Panc1 (cell line): ENCODE results near the gene JMJD1C. TPM values are rescaled to one million over a fixed set of nuclear protein-coding genes. Genes with fewer than 3 reads are reported as not detected.
"Not testable (repeated sequence)": the region's sequence is repeated elsewhere in the genome, so short reads cannot be mapped to it uniquely, and the experiment has no call there.

Source experiments
- ATAC-seq: fragments of 200-7000 bp; cut with Tn5 transposase; 2 replicates; pipeline ENCODE4 v1.9.1; 2020; ENCODE audit warnings: mild to moderate bottlenecking, moderate library complexity
- BruUV-seq: library from RNA; stranded (reverse); fragments of 400-500 nt; replicated peaks from 2 replicates; lab custom pipeline; 2021; lab: Mats Ljungman, UMichigan
- CTCF ChIA-PET: fragments of 300-600 bp; sonication (Branson Sonifier 250); formaldehyde crosslinking; loops from one replicate; lab custom pipeline; 2022; ENCODE audit warnings: antibody characterized with exemption; lab: Charles Lee
- POLR2A ChIA-PET: fragments of 300-600 bp; sonication (Branson Sonifier 250); formaldehyde crosslinking; loops from one replicate; lab custom pipeline; 2022; ENCODE audit warnings: antibody characterized with exemption; lab: Charles Lee
- DNase-seq: peaks from one replicate; pipeline ENCODE4 v3.0.0-alpha.2; 2010; ENCODE audit warnings: low read depth, low spot score
- H3K27ac ChIP-seq: 2 replicates; pipeline ENCODE4 v1.5.1; 2011; ENCODE audit warnings: mild to moderate bottlenecking, low read length, inconsistent platforms
- H3K27me3 ChIP-seq: fragments of 200-500 bp; sonication (Bioruptor generic); 2 replicates; pipeline ENCODE4 v1.6.0; 2014; ENCODE audit warnings: low read length, inconsistent platforms; ENCODE audit not compliant: control insufficient read depth, insufficient read depth
- H3K36me3 ChIP-seq: fragments of 200-500 bp; sonication (Bioruptor generic); 2 replicates; pipeline ENCODE4 v1.5.1; 2014; ENCODE audit warnings: inconsistent platforms, mild to moderate bottlenecking, low read length, moderate library complexity; ENCODE audit not compliant: control insufficient read depth, insufficient read depth
- H3K4me1 ChIP-seq: 2 replicates; pipeline ENCODE4 v1.5.1; 2011; ENCODE audit warnings: inconsistent platforms, mild to moderate bottlenecking, low read length, moderate library complexity; ENCODE audit not compliant: control insufficient read depth, insufficient read depth
- H3K4me3 ChIP-seq, 2 experiments: 2 replicates each; pipeline ENCODE4 v1.5.1; 2011 to 2012; ENCODE audit warnings: low read depth in 2 of 2, low read length in 2 of 2, mild to moderate bottlenecking in 2 of 2, inconsistent platforms in 1 of 2, moderate library complexity in 1 of 2
- H3K9me3 ChIP-seq: fragments of 200-500 bp; sonication (Bioruptor generic); 2 replicates; pipeline ENCODE4 v1.5.1; 2014; ENCODE audit warnings: low read depth, mild to moderate bottlenecking, inconsistent platforms, low read length, moderate library complexity; ENCODE audit not compliant: control insufficient read depth, insufficient read depth
- POLR2AphosphoS5 ChIP-seq: IDR thresholded peaks from 2 replicates; pipeline ENCODE4 v1.6.1; 2012; ENCODE audit warnings: mild to moderate bottlenecking, low read depth, low read length, moderate library complexity
- SIN3A ChIP-seq: IDR thresholded peaks from 2 replicates; pipeline ENCODE4 v1.6.1; 2012; ENCODE audit warnings: low read depth, mild to moderate bottlenecking, low read length, moderate library complexity, borderline replicate concordance; ENCODE audit not compliant: insufficient read depth
- TCF7L2 ChIP-seq: IDR thresholded peaks from 2 replicates; pipeline ENCODE4 v1.6.1; 2011; ENCODE audit warnings: mild to moderate bottlenecking, low read depth, low read length, inconsistent platforms
- in situ Hi-C: cut with HindIII; loops from 2 replicates; pipeline ENCODE4 v1.10.0; 2016; ENCODE audit warnings: low sequenced_read_pairs, low pct_unique_long_range_greater_than_20kb
- intact Hi-C: fragments of 100-400 bp; cut with micrococcal nuclease; formaldehyde crosslinking; loops from one replicate; pipeline ENCODE4 v1.10.0; 2022; ENCODE audit not compliant: unreplicated experiment
- total RNA-seq: library from RNA; stranded (reverse); gene quantifications from one replicate; pipeline ENCODE4 v1.2.1, GENCODE V29; 2021; ENCODE audit not compliant: unreplicated experiment
- TF ChIP-seq, protein P1 (sequence below), 2 experiments: IDR thresholded peaks; 2 replicates each; pipeline ENCODE4 v1.6.1; 2011 to 2012; ENCODE audit warnings: low read depth in 2 of 2, control low read depth in 1 of 2, low read length in 1 of 2, mild to moderate bottlenecking in 1 of 2, moderate library complexity in 1 of 2; ENCODE audit not compliant: insufficient read depth in 1 of 2
- TF ChIP-seq, protein P2 (sequence below): fragments of 450-650 bp; IDR thresholded peaks from 2 replicates; pipeline ENCODE4 v1.5.1; 2017; ENCODE audit warnings: mild to moderate bottlenecking

JMJD1C gene
- total RNA-seq, 1 experiment from 2014 or later = 88.3 TPM

- in situ Hi-C loops = no loop called here
- Histone ChIP-seq H3K36me3 (no peaks in the 10 kb centered on the region), H3K4me1 (peaks cover 13% of the 10 kb centered on the region), H3K27me3 (no peaks in the 10 kb centered on the region), H3K4me3 (no peak overlapping the region), H3K9me3 (no peaks in the 10 kb centered on the region), H3K27ac (no peak overlapping the region)
- BruUV-seq = no TSS peak
- no peak for ATAC-seq
- intact Hi-C loops = no loop called here
- no peak for TF ChIP-seq SIN3A
- TF ChIP-seq, protein P1, sequence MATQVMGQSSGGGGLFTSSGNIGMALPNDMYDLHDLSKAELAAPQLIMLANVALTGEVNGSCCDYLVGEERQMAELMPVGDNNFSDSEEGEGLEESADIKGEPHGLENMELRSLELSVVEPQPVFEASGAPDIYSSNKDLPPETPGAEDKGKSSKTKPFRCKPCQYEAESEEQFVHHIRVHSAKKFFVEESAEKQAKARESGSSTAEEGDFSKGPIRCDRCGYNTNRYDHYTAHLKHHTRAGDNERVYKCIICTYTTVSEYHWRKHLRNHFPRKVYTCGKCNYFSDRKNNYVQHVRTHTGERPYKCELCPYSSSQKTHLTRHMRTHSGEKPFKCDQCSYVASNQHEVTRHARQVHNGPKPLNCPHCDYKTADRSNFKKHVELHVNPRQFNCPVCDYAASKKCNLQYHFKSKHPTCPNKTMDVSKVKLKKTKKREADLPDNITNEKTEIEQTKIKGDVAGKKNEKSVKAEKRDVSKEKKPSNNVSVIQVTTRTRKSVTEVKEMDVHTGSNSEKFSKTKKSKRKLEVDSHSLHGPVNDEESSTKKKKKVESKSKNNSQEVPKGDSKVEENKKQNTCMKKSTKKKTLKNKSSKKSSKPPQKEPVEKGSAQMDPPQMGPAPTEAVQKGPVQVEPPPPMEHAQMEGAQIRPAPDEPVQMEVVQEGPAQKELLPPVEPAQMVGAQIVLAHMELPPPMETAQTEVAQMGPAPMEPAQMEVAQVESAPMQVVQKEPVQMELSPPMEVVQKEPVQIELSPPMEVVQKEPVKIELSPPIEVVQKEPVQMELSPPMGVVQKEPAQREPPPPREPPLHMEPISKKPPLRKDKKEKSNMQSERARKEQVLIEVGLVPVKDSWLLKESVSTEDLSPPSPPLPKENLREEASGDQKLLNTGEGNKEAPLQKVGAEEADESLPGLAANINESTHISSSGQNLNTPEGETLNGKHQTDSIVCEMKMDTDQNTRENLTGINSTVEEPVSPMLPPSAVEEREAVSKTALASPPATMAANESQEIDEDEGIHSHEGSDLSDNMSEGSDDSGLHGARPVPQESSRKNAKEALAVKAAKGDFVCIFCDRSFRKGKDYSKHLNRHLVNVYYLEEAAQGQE (IDR thresholded peaks at IDR 0.05; ENCODE audit: insufficient read depth in 1 of 2, low read depth in 2 of 2, low read length in 1 of 2) = no peak
- TF ChIP-seq POLR2AphosphoS5 = no peak
- TF ChIP-seq, protein P2, sequence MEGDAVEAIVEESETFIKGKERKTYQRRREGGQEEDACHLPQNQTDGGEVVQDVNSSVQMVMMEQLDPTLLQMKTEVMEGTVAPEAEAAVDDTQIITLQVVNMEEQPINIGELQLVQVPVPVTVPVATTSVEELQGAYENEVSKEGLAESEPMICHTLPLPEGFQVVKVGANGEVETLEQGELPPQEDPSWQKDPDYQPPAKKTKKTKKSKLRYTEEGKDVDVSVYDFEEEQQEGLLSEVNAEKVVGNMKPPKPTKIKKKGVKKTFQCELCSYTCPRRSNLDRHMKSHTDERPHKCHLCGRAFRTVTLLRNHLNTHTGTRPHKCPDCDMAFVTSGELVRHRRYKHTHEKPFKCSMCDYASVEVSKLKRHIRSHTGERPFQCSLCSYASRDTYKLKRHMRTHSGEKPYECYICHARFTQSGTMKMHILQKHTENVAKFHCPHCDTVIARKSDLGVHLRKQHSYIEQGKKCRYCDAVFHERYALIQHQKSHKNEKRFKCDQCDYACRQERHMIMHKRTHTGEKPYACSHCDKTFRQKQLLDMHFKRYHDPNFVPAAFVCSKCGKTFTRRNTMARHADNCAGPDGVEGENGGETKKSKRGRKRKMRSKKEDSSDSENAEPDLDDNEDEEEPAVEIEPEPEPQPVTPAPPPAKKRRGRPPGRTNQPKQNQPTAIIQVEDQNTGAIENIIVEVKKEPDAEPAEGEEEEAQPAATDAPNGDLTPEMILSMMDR = no peak
- TF ChIP-seq TCF7L2 = no peak
- no peak for DNase-seq
- ChIA-PET CTCF (no interaction called here), POLR2A (interaction anchor here (0.6 kb wide), 1 partner anchor 68 kb away, joined by 11 read pairs; no protein-coding TSS in a partner anchor)
Measured at GRCh38 chr10:63501954-63502353, 36.2 kb upstream of the JMJD1C start.

DNA sequence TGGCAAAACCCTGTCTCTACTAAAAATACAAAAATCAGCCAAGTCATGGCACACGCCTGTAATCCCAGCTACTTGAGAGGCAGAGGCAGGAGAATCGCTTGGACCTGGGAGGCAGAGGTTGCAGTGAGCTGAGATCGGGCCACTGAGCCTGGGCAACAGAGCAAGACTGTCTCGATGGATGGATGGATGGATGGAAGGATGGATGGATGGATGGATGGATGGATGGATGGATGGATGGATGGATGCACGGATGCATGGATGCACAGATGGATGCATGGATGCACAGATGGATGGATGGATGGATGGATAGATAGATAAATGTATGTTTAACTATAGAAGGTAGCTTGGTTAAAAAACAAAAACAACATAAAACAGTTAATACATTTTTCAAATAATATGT, 34.8 kb upstream of the JMJD1C start:
- H3K27ac ChIP-seq, H3K36me3 ChIP-seq, ATAC-seq, in situ Hi-C loops, H3K9me3 ChIP-seq, CTCF ChIA-PET, H3K4me3 ChIP-seq, H3K4me1 ChIP-seq, POLR2A ChIA-PET, BruUV-seq, intact Hi-C loops, H3K27me3 ChIP-seq, DNase-seq: not testable (repeated sequence)

DNA sequence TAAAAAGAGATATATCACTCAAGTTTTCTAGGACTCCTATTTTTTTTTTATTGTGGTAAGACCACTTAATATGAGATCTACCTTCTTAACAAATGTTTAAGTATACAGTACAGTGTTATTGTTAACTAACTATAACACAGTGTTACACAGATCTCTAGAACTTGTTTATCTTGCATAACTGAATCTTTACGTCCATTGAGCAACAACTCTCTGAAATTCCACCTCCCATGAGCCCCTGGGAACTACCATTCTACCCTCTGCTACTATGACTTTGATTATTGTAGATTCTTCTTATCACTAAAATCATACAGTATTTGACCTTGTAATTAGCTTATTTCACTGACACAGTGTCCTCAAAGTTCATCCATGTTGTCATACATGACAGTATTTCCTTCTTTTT, 32.9 kb upstream of the JMJD1C start:
- no peak for ATAC-seq

More for the DNA sequence above, 32.9 kb upstream of the JMJD1C start:
- intact Hi-C loops = no loop called here
- CTCF ChIA-PET = no interaction called here
- peaks cover 3% of the 10 kb centered on the region; the same call in 1 of the 2 replicates for H3K4me1 ChIP-seq
- H3K27me3 ChIP-seq = no peaks in the 10 kb centered on the region
- TF ChIP-seq, protein P1 (IDR thresholded peaks at IDR 0.05; ENCODE audit: insufficient read depth in 1 of 2, low read depth in 2 of 2, low read length in 1 of 2) = no peak
- TF ChIP-seq, protein P2 = no peak
- TF ChIP-seq TCF7L2 (no peak), SIN3A (no peak), POLR2AphosphoS5 (no peak)
- in situ Hi-C loops = no loop called here
- no peak overlapping the region for H3K4me3 ChIP-seq
- no peaks in the 10 kb centered on the region for H3K9me3 ChIP-seq
- H3K36me3 ChIP-seq = no peaks in the 10 kb centered on the region
- POLR2A ChIA-PET = no interaction called here
- H3K27ac ChIP-seq = no peak overlapping the region
- TSS peak; percentile 2 for BruUV-seq
- no peak for DNase-seq
